ENCODE measurements around the gene SOD1. TPM values are rescaled to one million over a fixed set of nuclear protein-coding genes. Genes with fewer than 3 reads are reported as not detected.

Gene SOD1
- total RNA-seq: 100 to 1,000 TPM; 110 to 218 (median 182) TPM
- 100 to 1,000 TPM; 632 to 777 TPM for polyA plus RNA-seq
- total RNA-seq: 150 reads per million, percentile 90 among the genes with 10 or more reads in this experiment

- Histone ChIP-seq H3K4me1 (ENCODE audit: control insufficient read depth in 2 of 2, insufficient read depth in 2 of 2, low read length in 2 of 2) (peaks cover 15 to 50% of the 10 kb centered on the region in 2 donors), H3K27ac (ENCODE audit: low read depth, low read length) (peak within 1 kb of the TSS; percentile 88), H3K27me3 (ENCODE audit: control insufficient read depth in 2 of 2, insufficient read depth in 2 of 2, low read length in 2 of 2) (no peaks in the 10 kb centered on the region), H3K36me3 (ENCODE audit: control insufficient read depth in 2 of 3, insufficient read depth in 3 of 3, low read length in 3 of 3) (peaks cover 0 to 8% (median 0%) of the 10 kb centered on the region in 3 experiments), H3K4me3 (ENCODE audit: low read length) (peak within 1 kb of the TSS; percentile 79), H3K9me3 (ENCODE audit: control insufficient read depth in 2 of 3, low read length in 3 of 3) (no peaks in the 10 kb centered on the region)
- Mint-ChIP-seq H3K27me3 (no peaks in the 10 kb centered on the region), H3K27ac (peak within 1 kb of the TSS; percentile 97 to 100 (median 98)), H3K36me3 (peaks cover 0 to 21% (median 9%) of the 10 kb centered on the region in 5 donors), H3K4me1 (peaks cover 40 to 80% (median 68%) of the 10 kb centered on the region in 7 donors), H3K9me3 (peaks cover 0 to 2% (median 0%) of the 10 kb centered on the region in 11 donors), H3K4me3 (peak within 1 kb of the TSS; percentile 95 to 100 (median 100))
- CTCF ChIA-PET: no interaction called here
- intact Hi-C loops (cut with micrococcal nuclease): loop anchor here (1.0 to 5.0 kb wide), 12 partner anchors 9 to 1069 kb away; partner anchors contain the start of genes SCAF4 (in 2 of the 2), MIS18A (in 1 of the 2) and SYNJ1 (in 1 of the 2)
- ATAC-seq: peak; percentile 97
- DNase-seq: peak in 8 of 9 donors; percentile 20 to 98 (median 97)
- POLR2A ChIA-PET: interaction anchor here (0.9 kb wide), 2 partner anchors 9 to 70 kb away, joined by 3 read pairs; no protein-coding TSS in a partner anchor
These were observed at the start of gene SOD1 for GRCh38 chr21:31659536-31660258. TSS of gene SOD1 (plus strand) at chr21:31659693. CDS start at chr21:31659770, 77 bp downstream.

GRCh38 chr21:31611445-31611844 is 48.0 kb upstream of the SOD1 start:
- peaks cover 0 to 5% (median 0%) of the 10 kb centered on the region in 7 donors for H3K4me1 Mint-ChIP-seq
- no peak for ATAC-seq

GRCh38 chr21:31612894-31613785 is 46.4 kb upstream of the SOD1 start:
- peaks cover 0 to 13% (median 5%) of the 10 kb centered on the region in 11 donors for H3K9me3 Mint-ChIP-seq
- Histone ChIP-seq H3K27ac (ENCODE audit: low read depth, low read length) (no peak overlapping the region), H3K4me3 (ENCODE audit: low read length) (no peak overlapping the region), H3K4me1 (ENCODE audit: control insufficient read depth in 2 of 2, insufficient read depth in 2 of 2, low read length in 2 of 2) (no peaks in the 10 kb centered on the region), H3K9me3 (ENCODE audit: control insufficient read depth in 2 of 3, low read length in 3 of 3) (no peaks in the 10 kb centered on the region), H3K36me3 (ENCODE audit: control insufficient read depth in 2 of 3, insufficient read depth in 3 of 3, low read length in 3 of 3) (no peaks in the 10 kb centered on the region), H3K27me3 (ENCODE audit: control insufficient read depth in 2 of 2, insufficient read depth in 2 of 2, low read length in 2 of 2) (no peaks in the 10 kb centered on the region)
- DNase-seq: no peak
- peaks cover 0 to 5% (median 0%) of the 10 kb centered on the region in 7 donors for H3K4me1 Mint-ChIP-seq
- H3K27me3 Mint-ChIP-seq: peaks cover 0 to 16% (median 0%) of the 10 kb centered on the region in 5 donors
- intact Hi-C loops (cut with micrococcal nuclease): no loop called here
- peaks cover 0 to 8% (median 3%) of the 10 kb centered on the region in 5 donors for H3K36me3 Mint-ChIP-seq
- peak overlapping the region in 1 of 10 donors; percentile 17 for H3K4me3 Mint-ChIP-seq
- no peak overlapping the region for H3K27ac Mint-ChIP-seq
- POLR2A ChIA-PET: no interaction called here
- CTCF ChIA-PET: no interaction called here
- ATAC-seq: peak; percentile 77

More at GRCh38 chr21:31611445-31611844, 48.0 kb upstream of the SOD1 start:
- Histone ChIP-seq H3K27ac (ENCODE audit: low read depth, low read length) (no peak overlapping the region), H3K36me3 (ENCODE audit: control insufficient read depth in 2 of 3, insufficient read depth in 3 of 3, low read length in 3 of 3) (no peaks in the 10 kb centered on the region), H3K4me1 (ENCODE audit: control insufficient read depth in 2 of 2, insufficient read depth in 2 of 2, low read length in 2 of 2) (no peaks in the 10 kb centered on the region), H3K4me3 (ENCODE audit: low read length) (no peak overlapping the region), H3K9me3 (ENCODE audit: control insufficient read depth in 2 of 3, low read length in 3 of 3) (no peaks in the 10 kb centered on the region), H3K27me3 (ENCODE audit: control insufficient read depth in 2 of 2, insufficient read depth in 2 of 2, low read length in 2 of 2) (no peaks in the 10 kb centered on the region)
- no peak for DNase-seq
- H3K27me3 Mint-ChIP-seq: peaks cover 0 to 16% (median 0%) of the 10 kb centered on the region in 5 donors
- ChIA-PET POLR2A (no interaction called here), CTCF (interaction anchor here (0.8 kb wide), 1 partner anchor 31 kb away, joined by 3 read pairs; no protein-coding TSS in a partner anchor)
- H3K27ac Mint-ChIP-seq: peak overlapping the region in 1 of 9 donors; percentile 25
- intact Hi-C loops (cut with micrococcal nuclease): no loop called here
- peaks cover 0 to 8% (median 3%) of the 10 kb centered on the region in 5 donors for H3K36me3 Mint-ChIP-seq
- no peak overlapping the region for H3K4me3 Mint-ChIP-seq
- H3K9me3 Mint-ChIP-seq: peaks cover 0 to 13% (median 5%) of the 10 kb centered on the region in 11 donors

- H3K27me3 ChIP-seq (ENCODE audit: control insufficient read depth in 2 of 2, insufficient read depth in 2 of 2, low read length in 2 of 2): no peaks in the 10 kb centered on the region
- Mint-ChIP-seq H3K4me3 (no peak overlapping the region), H3K9me3 (peaks cover 0 to 18% (median 6%) of the 10 kb centered on the region in 11 donors), H3K36me3 (peaks cover 1 to 12% (median 5%) of the 10 kb centered on the region in 5 donors), H3K27me3 (peaks cover 0 to 12% (median 0%) of the 10 kb centered on the region in 5 donors), H3K27ac (no peak overlapping the region), H3K4me1 (peaks cover 0 to 5% (median 0%) of the 10 kb centered on the region in 7 donors)
- no peaks in the 10 kb centered on the region for H3K4me1 ChIP-seq (ENCODE audit: control insufficient read depth in 2 of 2, insufficient read depth in 2 of 2, low read length in 2 of 2)
- H3K4me3 ChIP-seq (ENCODE audit: low read length): no peak overlapping the region
- intact Hi-C loops (cut with micrococcal nuclease): no loop called here
- ATAC-seq (no peak), DNase-seq (no peak)
- no peaks in the 10 kb centered on the region for H3K36me3 ChIP-seq (ENCODE audit: control insufficient read depth in 2 of 3, insufficient read depth in 3 of 3, low read length in 3 of 3)
- ChIA-PET POLR2A (interaction anchor here (0.6 kb wide), 1 partner anchor 273 kb away, joined by 3 read pairs; no protein-coding TSS in a partner anchor), CTCF (no interaction called here)
- no peaks in the 10 kb centered on the region for H3K9me3 ChIP-seq (ENCODE audit: control insufficient read depth in 2 of 3, low read length in 3 of 3)
- H3K27ac ChIP-seq (ENCODE audit: low read depth, low read length): no peak overlapping the region
These were observed 44.8 kb upstream of the SOD1 start for GRCh38 chr21:31614705-31615104.

- no peak for DNase-seq
- Histone ChIP-seq H3K4me3 (ENCODE audit: low read length) (no peak overlapping the region), H3K4me1 (ENCODE audit: control insufficient read depth in 2 of 2, insufficient read depth in 2 of 2, low read length in 2 of 2) (no peaks in the 10 kb centered on the region), H3K27ac (ENCODE audit: low read depth, low read length) (no peak overlapping the region), H3K9me3 (ENCODE audit: control insufficient read depth in 2 of 3, low read length in 3 of 3) (no peaks in the 10 kb centered on the region), H3K27me3 (ENCODE audit: control insufficient read depth in 2 of 2, insufficient read depth in 2 of 2, low read length in 2 of 2) (no peaks in the 10 kb centered on the region), H3K36me3 (ENCODE audit: control insufficient read depth in 2 of 3, insufficient read depth in 3 of 3, low read length in 3 of 3) (no peaks in the 10 kb centered on the region)
- POLR2A ChIA-PET: no interaction called here
- Mint-ChIP-seq H3K27ac (no peak overlapping the region), H3K27me3 (peaks cover 0 to 10% (median 0%) of the 10 kb centered on the region in 5 donors), H3K36me3 (peaks cover 0 to 7% (median 5%) of the 10 kb centered on the region in 5 donors), H3K9me3 (peaks cover 0 to 12% (median 4%) of the 10 kb centered on the region in 11 donors), H3K4me1 (peaks cover 0 to 5% (median 0%) of the 10 kb centered on the region in 7 donors), H3K4me3 (no peak overlapping the region)
- CTCF ChIA-PET: no interaction called here
- intact Hi-C loops (cut with micrococcal nuclease): no loop called here
- no peak for ATAC-seq
These were observed 43.3 kb upstream of the SOD1 start for GRCh38 chr21:31616216-31616615.

Measured in naive thymus-derived CD4-positive, alpha-beta T cell (primary cell).